Gastrocnemius medialis (tissue), 4 donors: ENCODE data around the gene CELF4.

Experiments used
- CTCF ChIP-seq, 5 experiments: fragments of 450-650 bp in 3 of 5; fragments of 200-600 bp in 2 of 5; sonication (generic) in 2 of 5; IDR thresholded peaks in 4 of 5; conservative IDR thresholded peaks in 1 of 5; 1 replicate in 4 of 5; 2 replicates in 1 of 5; pipeline ENCODE4 v1.5.1; 2016 to 2019; ENCODE audit warnings: antibody characterized with exemption in 5 of 5, mild to moderate bottlenecking in 3 of 5, moderate library complexity in 3 of 5
- POLR2A ChIP-seq, 2 donors: fragments of 450-650 bp; IDR thresholded peaks; one replicate each; pipeline ENCODE4 v1.6.1; 2017; ENCODE audit warnings: antibody characterized with exemption in 2 of 2, mild to moderate bottlenecking in 2 of 2, moderate library complexity in 2 of 2

- TF ChIP-seq POLR2A (IDR thresholded peaks at IDR 0.05) = no peak
- TF ChIP-seq CTCF (IDR thresholded peaks at IDR 0.05 in 4 of 5, conservative IDR thresholded peaks at IDR 0.05 in 1 of 5) = no peak
These were observed 233.4 kb downstream of the CELF4 start for GRCh38 chr18:37332219-37332618.
